C4-2B (cell line): Measurements from ENCODE around the gene HECTD3.

Experiments used
- ZFX ChIP-seq: fragments of 450-650 bp; IDR thresholded peaks from 2 replicates; pipeline ENCODE4 v1.6.1; 2017
- TF ChIP-seq, protein P1 (sequence below): fragments of 450-650 bp; conservative IDR thresholded peaks from 2 replicates; pipeline ENCODE4 v1.5.1; 2017; ENCODE audit warnings: mild to moderate bottlenecking

DNA sequence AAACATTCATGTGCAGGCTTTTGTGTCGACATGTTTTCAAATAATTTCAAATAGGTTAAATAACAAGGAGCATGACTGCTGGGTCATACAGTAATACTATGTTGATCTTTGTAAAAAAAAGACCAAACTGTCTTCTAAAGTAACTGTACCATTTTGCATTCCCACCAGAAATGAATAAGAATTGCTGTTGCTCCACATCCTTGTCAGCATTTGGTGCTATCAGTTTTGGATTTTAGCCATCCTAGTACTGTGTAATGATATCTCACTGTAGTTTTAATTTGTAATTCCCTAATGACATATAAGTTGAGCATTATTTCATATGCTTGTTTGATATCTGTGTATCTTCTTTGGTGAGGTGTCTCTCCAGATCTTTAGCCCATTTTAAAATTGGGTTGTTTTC lies 12.5 kb upstream of the HECTD3 start:
- TF ChIP-seq, protein P1, sequence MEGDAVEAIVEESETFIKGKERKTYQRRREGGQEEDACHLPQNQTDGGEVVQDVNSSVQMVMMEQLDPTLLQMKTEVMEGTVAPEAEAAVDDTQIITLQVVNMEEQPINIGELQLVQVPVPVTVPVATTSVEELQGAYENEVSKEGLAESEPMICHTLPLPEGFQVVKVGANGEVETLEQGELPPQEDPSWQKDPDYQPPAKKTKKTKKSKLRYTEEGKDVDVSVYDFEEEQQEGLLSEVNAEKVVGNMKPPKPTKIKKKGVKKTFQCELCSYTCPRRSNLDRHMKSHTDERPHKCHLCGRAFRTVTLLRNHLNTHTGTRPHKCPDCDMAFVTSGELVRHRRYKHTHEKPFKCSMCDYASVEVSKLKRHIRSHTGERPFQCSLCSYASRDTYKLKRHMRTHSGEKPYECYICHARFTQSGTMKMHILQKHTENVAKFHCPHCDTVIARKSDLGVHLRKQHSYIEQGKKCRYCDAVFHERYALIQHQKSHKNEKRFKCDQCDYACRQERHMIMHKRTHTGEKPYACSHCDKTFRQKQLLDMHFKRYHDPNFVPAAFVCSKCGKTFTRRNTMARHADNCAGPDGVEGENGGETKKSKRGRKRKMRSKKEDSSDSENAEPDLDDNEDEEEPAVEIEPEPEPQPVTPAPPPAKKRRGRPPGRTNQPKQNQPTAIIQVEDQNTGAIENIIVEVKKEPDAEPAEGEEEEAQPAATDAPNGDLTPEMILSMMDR: no peak
- TF ChIP-seq ZFX: no peak
